OCI-LY7 (cell line): ENCODE results near the gene MLF1.

ENCODE experiments used
- CTCF ChIP-seq: fragments of 200-600 bp; sonication (generic); conservative IDR thresholded peaks from 2 replicates; pipeline ENCODE4 v1.5.1; 2014; ENCODE audit warnings: mild to moderate bottlenecking, antibody characterized with exemption, low read length, moderate library complexity, mixed read lengths
- EZH2phosphoT487 ChIP-seq: fragments of 200-600 bp; sonication (generic); IDR thresholded peaks from 2 replicates; pipeline ENCODE4 v1.6.1; 2018; ENCODE audit warnings: low read depth, borderline replicate concordance, mild to moderate bottlenecking, mixed run types, antibody characterized with exemption, low read length, moderate library complexity, mixed read lengths

GRCh38 chr3:158617982-158618875 is 47.2 kb downstream of the MLF1 start:
- no peak for TF ChIP-seq CTCF
- TF ChIP-seq EZH2phosphoT487, result no peak
